Activated CD8-positive, alpha-beta T cell treated with anti-CD3 and anti-CD28 coated beads, Interleukin-2, amount 10 ng/mL, durations not matched to agents 7 days and 5 days (primary cell): Measurements from ENCODE around the gene ARHGAP24. TPM values are rescaled to one million over a fixed set of nuclear protein-coding genes. Genes with fewer than 3 reads are reported as not detected.
"Not testable (repeated sequence)": the region's sequence is repeated elsewhere in the genome, so short reads cannot be mapped to it uniquely, and the experiment has no call there.

Experiments
- ATAC-seq: fragments of 150-1000 bp; cut with Tn5 transposase; one replicate; pipeline ENCODE4 v1.10.0; 2021; ENCODE audit warnings: moderate library complexity
- CTCF ChIA-PET: fragments of 350-600 bp; sonication (Branson Sonifier 250); formaldehyde crosslinking; loops from one replicate; lab custom pipeline; 2021; ENCODE audit warnings: antibody characterized with exemption; lab: Charles Lee
- POLR2A ChIA-PET: fragments of 350-600 bp; sonication (Branson Sonifier 250); formaldehyde crosslinking; loops from one replicate; lab custom pipeline; 2021; ENCODE audit warnings: antibody characterized with exemption; lab: Charles Lee
- DNase-seq: peaks from one replicate; pipeline ENCODE4 v3.0.0-alpha.2; 2020
- H3K27ac Mint-ChIP-seq: one replicate; pipeline ENCODE4 v1.8.0; 2021; ENCODE audit warnings: mild to moderate bottlenecking, mixed read lengths
- H3K27me3 Mint-ChIP-seq: one replicate; pipeline ENCODE4 v1.8.0; 2021; ENCODE audit warnings: low read depth, mixed read lengths
- H3K36me3 Mint-ChIP-seq: one replicate; pipeline ENCODE4 v1.8.0; 2021; ENCODE audit warnings: low read depth, mixed read lengths
- H3K4me1 Mint-ChIP-seq: one replicate; pipeline ENCODE4 v1.8.0; 2021; ENCODE audit warnings: low read depth, mixed read lengths
- H3K4me3 Mint-ChIP-seq: one replicate; pipeline ENCODE4 v1.8.0; 2021; ENCODE audit warnings: mild to moderate bottlenecking, mixed read lengths
- H3K9me3 Mint-ChIP-seq: one replicate; pipeline ENCODE4 v1.8.0; 2022; ENCODE audit warnings: mixed read lengths; ENCODE audit not compliant: insufficient read depth
- total RNA-seq, 2 experiments: library from RNA; stranded (reverse); gene quantifications; one replicate each; pipeline ENCODE4 v1.2.3, GENCODE V29; 2021

Gene ARHGAP24
- total RNA-seq, 2 experiments from 2014 or later = not detected

DNA sequence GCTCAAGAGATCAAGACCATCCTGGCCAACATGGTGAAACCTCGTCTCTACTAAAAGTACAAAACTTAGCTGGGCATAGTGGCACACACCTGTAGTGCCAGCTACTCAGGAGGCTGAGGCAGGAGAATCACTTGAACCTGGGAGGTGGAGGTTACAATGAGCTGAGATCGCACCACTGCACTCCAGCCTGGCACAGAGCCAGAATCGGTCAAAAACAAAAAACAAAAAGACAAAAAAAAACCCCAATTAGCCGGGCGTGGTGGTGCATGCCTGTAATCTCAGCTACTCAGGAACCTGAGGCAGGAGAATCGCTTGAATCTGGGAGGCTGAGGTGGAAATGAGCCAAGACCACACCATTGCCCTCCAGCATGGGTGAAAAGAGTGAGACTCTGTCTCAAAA, 378.8 kb downstream of the ARHGAP24 start:
- DNase-seq, POLR2A ChIA-PET, H3K27me3 Mint-ChIP-seq, H3K4me3 Mint-ChIP-seq, H3K36me3 Mint-ChIP-seq, H3K27ac Mint-ChIP-seq, CTCF ChIA-PET, H3K4me1 Mint-ChIP-seq, H3K9me3 Mint-ChIP-seq, ATAC-seq: not testable (repeated sequence)

DNA sequence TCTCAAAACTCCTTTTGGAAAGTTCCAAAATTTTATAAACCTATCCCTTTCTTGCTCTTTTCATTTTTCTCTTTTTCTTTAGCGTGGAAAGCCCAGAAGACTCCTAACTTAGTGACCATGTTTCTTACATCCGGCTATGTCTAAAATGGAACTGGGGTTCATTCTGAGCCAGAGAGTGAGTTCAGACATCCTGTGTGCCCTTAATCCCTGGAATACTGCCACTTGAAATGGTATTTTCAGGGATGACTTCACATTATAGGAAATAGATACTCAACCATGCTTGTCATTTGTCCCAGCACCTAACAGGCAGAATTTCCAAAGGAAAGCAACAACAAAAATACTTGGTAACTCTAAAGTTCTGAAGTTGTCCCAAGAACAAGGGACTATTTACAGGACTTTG, 379.6 kb downstream of the ARHGAP24 start:
- CTCF ChIA-PET = no interaction called here
- H3K27me3 Mint-ChIP-seq = no peaks in the 10 kb centered on the region
- ATAC-seq (no peak), DNase-seq (no peak)
- H3K4me1 Mint-ChIP-seq = no peaks in the 10 kb centered on the region
- no peaks in the 10 kb centered on the region for H3K36me3 Mint-ChIP-seq
- POLR2A ChIA-PET = no interaction called here
- H3K27ac Mint-ChIP-seq = no peak overlapping the region
- H3K9me3 Mint-ChIP-seq = peaks cover 3% of the 10 kb centered on the region
- H3K4me3 Mint-ChIP-seq = no peak overlapping the region

DNA sequence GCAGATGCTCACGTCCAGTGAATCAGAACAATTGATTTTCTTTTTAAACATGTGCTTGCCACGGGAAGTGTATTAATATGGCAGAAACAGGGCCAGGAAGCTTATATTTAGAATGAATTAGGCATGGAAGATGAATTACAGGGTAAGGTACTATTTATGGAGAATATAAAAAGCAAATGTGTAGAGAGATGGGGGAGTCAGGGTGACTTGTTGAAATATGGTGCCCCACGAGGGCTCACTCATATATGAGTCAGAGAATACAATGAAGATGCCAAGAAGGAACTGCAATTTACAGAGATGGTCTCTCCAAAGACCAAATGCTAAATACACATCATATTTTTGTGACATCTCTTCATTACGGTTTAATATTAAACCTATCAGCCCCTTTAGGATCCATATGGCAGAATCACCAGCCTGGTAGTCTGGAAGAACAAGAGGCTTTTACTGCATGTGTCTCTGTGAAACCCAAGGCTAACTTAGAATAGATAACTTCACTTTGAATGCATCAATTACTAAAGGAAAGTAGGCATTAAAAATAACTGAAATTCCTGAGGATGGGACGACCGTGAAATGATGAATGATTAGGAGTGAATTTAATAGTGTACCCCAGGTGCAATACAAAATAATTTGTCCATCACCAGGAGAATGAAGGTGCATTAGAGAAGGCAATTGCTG, 385.3 kb downstream of the ARHGAP24 start:
- peaks cover 3% of the 10 kb centered on the region for H3K9me3 Mint-ChIP-seq
- ATAC-seq (no peak), DNase-seq (no peak)
- ChIA-PET POLR2A (no interaction called here), CTCF (no interaction called here)
- no peak overlapping the region for H3K4me3 Mint-ChIP-seq
- H3K36me3 Mint-ChIP-seq = no peaks in the 10 kb centered on the region
- no peak overlapping the region for H3K27ac Mint-ChIP-seq
- H3K4me1 Mint-ChIP-seq = no peaks in the 10 kb centered on the region
- H3K27me3 Mint-ChIP-seq = no peaks in the 10 kb centered on the region

DNA sequence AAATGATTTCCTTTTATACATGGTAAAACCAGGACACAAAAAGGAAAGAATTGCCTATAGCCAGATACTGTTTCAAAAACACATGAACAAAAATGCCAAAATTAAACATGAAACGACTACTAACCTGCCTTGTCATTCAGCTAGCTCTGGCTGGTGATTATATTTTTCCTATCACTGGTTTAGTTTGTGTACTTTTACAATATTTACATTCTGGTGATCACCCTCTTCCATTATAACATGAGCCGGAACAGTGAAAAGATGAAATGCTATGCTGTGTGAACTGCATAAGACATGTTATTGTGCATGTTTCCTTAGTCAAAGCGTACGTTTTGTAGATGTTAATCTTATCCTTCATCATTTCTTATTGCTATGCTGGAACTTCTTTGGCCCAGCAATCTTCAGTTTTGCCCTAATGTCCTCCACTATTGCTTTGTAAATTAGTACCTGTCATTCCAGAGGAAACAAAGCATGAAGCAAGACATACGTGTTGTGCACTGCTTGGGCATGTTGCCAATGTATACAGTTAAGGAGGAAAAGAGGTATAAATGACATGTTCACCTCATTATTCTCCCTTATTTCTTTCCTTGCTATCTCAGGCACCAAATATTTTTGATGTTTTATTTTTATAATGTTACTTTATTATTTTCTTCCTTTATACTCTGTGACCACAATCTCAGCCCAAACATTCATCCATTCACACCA, 386.3 kb downstream of the ARHGAP24 start:
- H3K27me3 Mint-ChIP-seq = no peaks in the 10 kb centered on the region
- H3K27ac Mint-ChIP-seq = no peak overlapping the region
- no peaks in the 10 kb centered on the region for H3K4me1 Mint-ChIP-seq
- DNase-seq (no peak), ATAC-seq (no peak)
- ChIA-PET POLR2A (no interaction called here), CTCF (no interaction called here)
- no peaks in the 10 kb centered on the region for H3K36me3 Mint-ChIP-seq
- H3K9me3 Mint-ChIP-seq = no peaks in the 10 kb centered on the region
- no peak overlapping the region for H3K4me3 Mint-ChIP-seq

DNA sequence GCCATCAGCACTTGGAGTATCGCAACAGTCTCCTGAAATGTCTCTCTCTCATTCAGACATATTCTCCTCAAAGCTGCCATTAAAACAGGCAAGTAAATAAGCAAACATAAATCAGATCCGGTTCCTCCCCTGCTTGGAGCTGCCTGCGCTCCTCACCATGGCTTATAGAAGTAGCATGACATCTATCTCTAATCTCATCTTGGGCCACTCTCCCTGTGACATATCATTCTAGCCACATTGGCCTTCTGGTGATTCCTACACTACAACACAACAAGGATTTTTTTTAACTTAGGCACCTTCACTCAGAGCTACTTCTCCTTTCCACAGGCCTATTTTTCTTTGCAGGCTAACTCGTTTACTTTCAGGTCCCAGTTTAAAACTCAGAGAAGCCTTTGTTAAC, 387.9 kb downstream of the ARHGAP24 start:
- DNase-seq (no peak), ATAC-seq (no peak)
- H3K9me3 Mint-ChIP-seq = no peaks in the 10 kb centered on the region
- no peaks in the 10 kb centered on the region for H3K36me3 Mint-ChIP-seq
- POLR2A ChIA-PET = no interaction called here
- H3K4me1 Mint-ChIP-seq = no peaks in the 10 kb centered on the region
- no peaks in the 10 kb centered on the region for H3K27me3 Mint-ChIP-seq
- no peak overlapping the region for H3K27ac Mint-ChIP-seq
- CTCF ChIA-PET = no interaction called here
- H3K4me3 Mint-ChIP-seq = no peak overlapping the region

DNA sequence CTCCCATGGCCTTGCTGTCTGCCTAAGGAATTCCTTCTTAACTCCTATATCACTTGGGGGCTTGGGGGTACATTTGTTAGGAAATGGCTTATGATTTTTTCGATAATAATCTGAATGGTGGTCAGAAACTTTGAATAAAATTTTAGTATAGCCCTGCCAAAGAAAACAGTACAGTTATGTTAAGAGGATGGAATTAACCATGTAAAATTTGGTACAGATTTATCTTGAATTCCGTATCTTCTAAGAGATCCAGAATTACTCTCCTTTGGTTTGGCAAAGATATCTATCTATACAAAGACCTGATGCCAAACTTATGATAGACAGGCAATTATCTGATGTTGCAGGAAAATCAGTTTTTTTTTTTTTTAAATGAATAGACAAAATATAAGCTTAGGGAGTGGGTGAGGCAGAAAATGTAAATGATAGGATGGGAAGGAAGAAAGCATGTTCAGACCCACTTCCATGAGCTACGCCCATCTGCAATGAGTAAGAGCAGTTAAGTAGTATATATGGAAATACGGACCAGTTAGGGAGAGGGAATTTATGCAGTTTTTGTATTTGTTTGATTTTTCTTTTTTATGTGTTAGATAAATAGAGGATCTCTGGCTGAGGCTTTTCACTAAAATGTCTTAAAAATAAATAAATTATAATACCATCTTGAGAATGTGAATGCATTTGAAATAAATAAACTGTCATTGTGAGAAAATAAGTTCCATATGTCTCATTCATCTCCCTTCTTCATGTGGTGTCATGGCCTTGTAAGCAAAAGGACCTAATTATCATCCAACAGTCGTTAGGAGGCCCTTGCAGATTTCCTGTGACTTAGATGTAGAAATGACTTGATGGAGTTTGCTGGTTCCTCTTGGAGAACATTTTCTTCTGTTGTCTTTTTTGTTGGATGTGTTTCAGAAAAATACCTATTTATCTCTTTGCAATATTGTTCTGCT, 389.6 kb downstream of the ARHGAP24 start:
- no peak overlapping the region for H3K4me3 Mint-ChIP-seq
- H3K9me3 Mint-ChIP-seq = no peaks in the 10 kb centered on the region
- ChIA-PET POLR2A (no interaction called here), CTCF (no interaction called here)
- H3K27me3 Mint-ChIP-seq = no peaks in the 10 kb centered on the region
- ATAC-seq = no peak
- H3K27ac Mint-ChIP-seq = no peak overlapping the region
- H3K36me3 Mint-ChIP-seq = no peaks in the 10 kb centered on the region
- no peaks in the 10 kb centered on the region for H3K4me1 Mint-ChIP-seq
- no peak for DNase-seq

DNA sequence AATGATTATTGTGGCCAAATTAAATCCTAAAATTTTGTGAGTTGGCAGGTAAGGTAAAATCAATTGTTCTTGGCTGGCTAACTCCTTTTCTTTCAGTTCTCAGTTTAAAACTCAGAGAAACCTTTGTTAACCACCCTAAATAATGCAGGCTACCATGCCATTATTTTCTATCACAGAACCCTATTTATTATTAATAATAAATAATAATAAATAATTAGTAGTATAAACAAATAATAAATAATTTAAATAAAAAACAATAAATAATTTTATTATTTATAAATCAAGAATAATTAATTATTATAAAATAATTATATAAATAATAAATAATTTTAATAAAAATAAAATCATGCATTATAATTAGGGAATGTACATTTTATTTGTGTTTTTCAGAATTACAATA, 390.3 kb downstream of the ARHGAP24 start:
- no peaks in the 10 kb centered on the region for H3K27me3 Mint-ChIP-seq
- ATAC-seq (no peak), DNase-seq (no peak)
- no peaks in the 10 kb centered on the region for H3K9me3 Mint-ChIP-seq
- no peak overlapping the region for H3K4me3 Mint-ChIP-seq
- H3K36me3 Mint-ChIP-seq = no peaks in the 10 kb centered on the region
- no peaks in the 10 kb centered on the region for H3K4me1 Mint-ChIP-seq
- ChIA-PET POLR2A (no interaction called here), CTCF (no interaction called here)
- no peak overlapping the region for H3K27ac Mint-ChIP-seq

DNA sequence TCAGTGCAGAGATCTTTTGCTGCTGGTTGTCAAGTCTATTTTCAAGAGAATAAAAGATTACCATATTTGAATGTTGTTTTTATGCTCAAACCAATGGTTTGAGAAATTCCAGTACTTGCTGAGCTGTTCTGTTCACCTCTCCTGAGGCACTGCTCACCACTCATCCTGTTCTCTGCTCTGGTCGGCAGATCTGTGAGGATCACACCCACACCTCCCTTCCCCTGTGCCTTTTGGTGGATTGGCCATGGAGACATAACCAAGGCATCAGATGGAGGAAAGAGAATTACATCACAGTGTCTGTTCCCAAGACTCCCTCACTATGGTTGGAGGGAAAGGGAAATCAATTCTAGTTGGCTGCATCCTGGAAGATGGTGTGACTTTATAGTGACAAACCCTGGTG, 391.6 kb downstream of the ARHGAP24 start:
- ATAC-seq = no peak
- H3K4me3 Mint-ChIP-seq = no peak overlapping the region
- POLR2A ChIA-PET = no interaction called here
- H3K27me3 Mint-ChIP-seq = no peaks in the 10 kb centered on the region
- no peaks in the 10 kb centered on the region for H3K4me1 Mint-ChIP-seq
- H3K9me3 Mint-ChIP-seq = no peaks in the 10 kb centered on the region
- H3K27ac Mint-ChIP-seq = no peak overlapping the region
- H3K36me3 Mint-ChIP-seq = no peaks in the 10 kb centered on the region
- CTCF ChIA-PET = no interaction called here
- no peak for DNase-seq

DNA sequence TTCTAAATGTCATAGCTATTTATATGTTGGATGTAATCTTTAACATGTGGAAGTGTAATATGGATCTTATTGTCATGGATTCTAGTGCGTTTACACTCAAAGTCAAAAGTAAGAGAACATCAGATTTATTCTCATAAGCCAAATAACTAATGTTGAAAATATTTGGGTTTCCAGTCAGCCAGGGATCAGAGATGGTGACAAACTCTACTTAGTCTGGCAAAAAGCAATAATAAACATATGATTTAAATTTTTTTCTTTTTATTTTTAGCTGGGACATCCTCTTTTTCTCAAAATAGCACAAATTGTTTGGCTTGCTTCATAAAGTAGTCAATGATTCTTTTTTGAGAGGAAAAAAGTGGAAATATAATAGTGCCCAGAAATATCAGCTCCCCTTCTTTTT, 392.3 kb downstream of the ARHGAP24 start:
- ChIA-PET CTCF (no interaction called here), POLR2A (no interaction called here)
- DNase-seq (no peak), ATAC-seq (no peak)
- Mint-ChIP-seq H3K9me3 (no peaks in the 10 kb centered on the region), H3K27me3 (no peaks in the 10 kb centered on the region), H3K4me3 (no peak overlapping the region), H3K36me3 (no peaks in the 10 kb centered on the region), H3K4me1 (no peaks in the 10 kb centered on the region), H3K27ac (no peak overlapping the region)

DNA sequence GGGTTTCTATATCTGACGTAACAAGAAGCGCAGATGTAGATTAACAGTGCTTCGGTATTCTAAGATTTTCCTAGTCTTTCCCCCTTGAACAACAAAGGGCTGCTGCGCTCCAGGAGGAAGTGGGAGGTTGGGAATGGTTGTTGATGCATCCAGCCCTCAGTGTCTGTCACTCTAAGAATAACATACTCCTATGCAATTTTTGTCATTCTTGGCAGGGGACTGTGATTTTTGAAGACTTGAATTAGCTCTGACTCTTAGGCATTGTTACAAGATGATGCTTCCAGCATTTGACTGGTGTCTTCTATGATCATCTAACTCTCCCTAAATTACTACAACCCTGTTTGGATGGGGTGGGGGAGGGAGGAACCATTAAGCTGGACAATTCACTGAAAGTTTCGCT, 394.2 kb downstream of the ARHGAP24 start:
- H3K4me1 Mint-ChIP-seq = no peaks in the 10 kb centered on the region
- no peak overlapping the region for H3K27ac Mint-ChIP-seq
- DNase-seq (no peak), ATAC-seq (no peak)
- H3K9me3 Mint-ChIP-seq = no peaks in the 10 kb centered on the region
- H3K4me3 Mint-ChIP-seq = no peak overlapping the region
- no peaks in the 10 kb centered on the region for H3K27me3 Mint-ChIP-seq
- ChIA-PET CTCF (no interaction called here), POLR2A (no interaction called here)
- H3K36me3 Mint-ChIP-seq = no peaks in the 10 kb centered on the region

DNA sequence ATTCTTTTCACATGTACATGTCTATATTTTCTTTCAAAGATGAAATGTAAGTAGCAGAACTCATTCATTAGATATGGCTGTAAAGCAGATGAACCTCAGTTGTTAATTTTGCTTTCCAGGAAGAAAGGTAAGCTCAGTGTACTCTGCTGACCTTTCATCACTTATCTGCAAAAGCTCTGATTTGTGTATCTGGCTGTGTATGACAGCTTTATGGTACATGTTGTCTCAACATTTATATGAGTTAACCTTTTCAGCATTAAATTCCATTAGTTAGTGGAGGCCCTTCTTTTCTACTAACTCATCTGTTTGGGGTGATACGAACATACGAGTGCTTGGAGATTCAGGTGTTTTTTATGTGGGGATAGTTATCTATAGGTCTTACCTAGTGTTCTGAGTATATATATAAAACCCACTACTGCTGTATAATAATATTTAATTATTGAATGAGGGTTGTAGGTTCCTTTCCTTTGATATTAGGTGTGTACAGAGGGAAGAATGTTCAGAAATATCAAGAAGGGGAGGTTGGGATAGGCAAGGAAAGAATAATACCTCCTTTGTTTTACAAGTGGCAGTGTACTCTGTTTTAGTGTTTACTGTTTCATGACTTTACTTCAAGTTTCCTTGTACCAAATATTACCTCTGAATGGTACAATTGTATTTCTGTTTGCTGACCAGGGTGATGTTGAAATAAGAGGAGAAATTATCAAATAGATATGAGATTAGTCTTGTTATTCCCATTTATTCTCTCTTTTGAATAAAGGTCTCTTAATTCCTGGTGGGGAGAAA, 395.5 kb downstream of the ARHGAP24 start:
- ChIA-PET POLR2A (no interaction called here), CTCF (no interaction called here)
- Mint-ChIP-seq H3K27me3 (no peaks in the 10 kb centered on the region), H3K4me3 (no peak overlapping the region), H3K36me3 (no peaks in the 10 kb centered on the region), H3K9me3 (no peaks in the 10 kb centered on the region), H3K4me1 (no peaks in the 10 kb centered on the region), H3K27ac (no peak overlapping the region)
- DNase-seq = no peak
- no peak for ATAC-seq
